ENCODE results near the gene SNRK.
A peak's percentile ranks its signal among the peaks of the same experiment; 100 is the strongest.

Gene SNRK

GRCh38 chr3:43309372-43310305 lies 23.3 kb downstream of the SNRK start:
- no peak overlapping the region for H4K8ac ChIP-seq (ENCODE audit: low read length)
- H3K14ac ChIP-seq (ENCODE audit: low read length in 2 of 2): no peak overlapping the region
- no peak overlapping the region for H2BK12ac ChIP-seq (ENCODE audit: low read length in 2 of 2)
- H2BK5ac ChIP-seq (ENCODE audit: low read depth, low read length, poor library complexity, severe bottlenecking): no peak overlapping the region
- no peak overlapping the region for H3K4me2 ChIP-seq (ENCODE audit: low read length, poor library complexity, severe bottlenecking)
- no peak overlapping the region for H3K4me3 ChIP-seq (ENCODE audit: insufficient read depth in 1 of 2, low read depth in 1 of 2, low read length in 2 of 2)
- no peak overlapping the region for H2BK120ac ChIP-seq (ENCODE audit: low read depth, low read length)
- no peak for DNase-seq
- no peak overlapping the region for H3K18ac ChIP-seq (ENCODE audit: low read depth in 1 of 2, low read length in 2 of 2)
- no peak overlapping the region for H4K91ac ChIP-seq (ENCODE audit: low read length)
- no peak overlapping the region for H3K23ac ChIP-seq (ENCODE audit: low read length in 2 of 2)
- H2BK15ac ChIP-seq (ENCODE audit: low read depth, poor library complexity, severe bottlenecking): no peak overlapping the region
- H2AFZ ChIP-seq (ENCODE audit: low read depth, low read length): no peak overlapping the region
- peaks cover 5% of the 10 kb centered on the region for H3K79me1 ChIP-seq (replicated peaks; ENCODE audit: low read length, poor library complexity, severe bottlenecking)
- H3K27me3 ChIP-seq (ENCODE audit: control insufficient read depth in 1 of 2, insufficient read depth in 1 of 2, low read length in 2 of 2): no peaks in the 10 kb centered on the region
- no peak overlapping the region for H2AK5ac ChIP-seq (ENCODE audit: low read length, severe bottlenecking)
- peaks cover 2% of the 10 kb centered on the region for H3K4me1 ChIP-seq (ENCODE audit: control insufficient read depth, insufficient read depth, low read depth, low read length)
- no peaks in the 10 kb centered on the region for H3K9me3 ChIP-seq (ENCODE audit: control insufficient read depth, low read length)
- no peak overlapping the region for H3K27ac ChIP-seq (ENCODE audit: low read length, poor library complexity, severe bottlenecking)
- no peak overlapping the region for H3K4ac ChIP-seq (ENCODE audit: low read depth in 1 of 2, low read length in 2 of 2)
- H3K36me3 ChIP-seq (ENCODE audit: control insufficient read depth in 1 of 2, insufficient read depth in 2 of 2, low read depth in 1 of 2, low read length in 2 of 2): peaks cover 0 to 34% of the 10 kb centered on the region in 2 experiments
- WGBS: 96% methylated on average over 7 of the region's 12 CpGs
- H3K9ac ChIP-seq (ENCODE audit: low read length): no peak overlapping the region

- no peak overlapping the region for H3K4me2 ChIP-seq (ENCODE audit: low read length, poor library complexity, severe bottlenecking)
- H3K36me3 ChIP-seq (ENCODE audit: control insufficient read depth in 1 of 2, insufficient read depth in 2 of 2, low read depth in 1 of 2, low read length in 2 of 2): peaks cover 0 to 12% of the 10 kb centered on the region in 2 experiments
- H3K27me3 ChIP-seq (ENCODE audit: control insufficient read depth in 1 of 2, insufficient read depth in 1 of 2, low read length in 2 of 2): no peaks in the 10 kb centered on the region
- H3K79me1 ChIP-seq (replicated peaks; ENCODE audit: low read length, poor library complexity, severe bottlenecking): peaks cover 22% of the 10 kb centered on the region
- no peak overlapping the region for H3K9ac ChIP-seq (ENCODE audit: low read length)
- H3K27ac ChIP-seq (ENCODE audit: low read length, poor library complexity, severe bottlenecking): peak overlapping the region; percentile 52
- H4K8ac ChIP-seq (ENCODE audit: low read length): no peak overlapping the region
- H2BK15ac ChIP-seq (ENCODE audit: low read depth, poor library complexity, severe bottlenecking): no peak overlapping the region
- no peak overlapping the region for H3K4ac ChIP-seq (ENCODE audit: low read depth in 1 of 2, low read length in 2 of 2)
- H3K23ac ChIP-seq (ENCODE audit: low read length in 2 of 2): no peak overlapping the region
- H3K4me3 ChIP-seq (ENCODE audit: insufficient read depth in 1 of 2, low read depth in 1 of 2, low read length in 2 of 2): no peak overlapping the region
- peak overlapping the region; percentile 8 for H2BK120ac ChIP-seq (ENCODE audit: low read depth, low read length)
- peak; percentile 27 for DNase-seq
- H2BK5ac ChIP-seq (ENCODE audit: low read depth, low read length, poor library complexity, severe bottlenecking): no peak overlapping the region
- no peaks in the 10 kb centered on the region for H3K9me3 ChIP-seq (ENCODE audit: control insufficient read depth, low read length)
- H3K4me1 ChIP-seq (ENCODE audit: control insufficient read depth, insufficient read depth, low read depth, low read length): peaks cover 4% of the 10 kb centered on the region
- H4K91ac ChIP-seq (ENCODE audit: low read length): no peak overlapping the region
- peak overlapping the region in 1 of 2 experiments; percentile 28 for H2BK12ac ChIP-seq (ENCODE audit: low read length in 2 of 2)
- H2AFZ ChIP-seq (ENCODE audit: low read depth, low read length): no peak overlapping the region
- peak overlapping the region in 1 of 2 experiments; percentile 78 for H3K18ac ChIP-seq (ENCODE audit: low read depth in 1 of 2, low read length in 2 of 2)
- no peak overlapping the region for H3K14ac ChIP-seq (ENCODE audit: low read length in 2 of 2)
- WGBS: 72% methylated on average over 3 of the region's 4 CpGs
- peak overlapping the region; percentile 7 for H2AK5ac ChIP-seq (ENCODE audit: low read length, severe bottlenecking)
These were observed 30.6 kb downstream of the SNRK start for GRCh38 chr3:43316783-43317460.

GRCh38 chr3:43317461-43318316 lies 31.3 kb downstream of the SNRK start:
- Histone ChIP-seq H3K4ac (ENCODE audit: low read depth in 1 of 2, low read length in 2 of 2) (peak overlapping the region; percentile 73 to 75), H3K18ac (ENCODE audit: low read depth in 1 of 2, low read length in 2 of 2) (peak overlapping the region; percentile 85 to 91), H3K4me3 (ENCODE audit: insufficient read depth in 1 of 2, low read depth in 1 of 2, low read length in 2 of 2) (no peak overlapping the region), H3K4me2 (ENCODE audit: low read length, poor library complexity, severe bottlenecking) (no peak overlapping the region), H3K36me3 (ENCODE audit: control insufficient read depth in 1 of 2, insufficient read depth in 2 of 2, low read depth in 1 of 2, low read length in 2 of 2) (peaks cover 0 to 5% of the 10 kb centered on the region in 2 experiments), H3K4me1 (ENCODE audit: control insufficient read depth, insufficient read depth, low read depth, low read length) (peaks cover 4% of the 10 kb centered on the region), H3K27ac (ENCODE audit: low read length, poor library complexity, severe bottlenecking) (peak overlapping the region; percentile 33), H2BK12ac (ENCODE audit: low read length in 2 of 2) (peak overlapping the region; percentile 63 to 88), H3K27me3 (ENCODE audit: control insufficient read depth in 1 of 2, insufficient read depth in 1 of 2, low read length in 2 of 2) (no peaks in the 10 kb centered on the region), H3K23ac (ENCODE audit: low read length in 2 of 2) (no peak overlapping the region), H2BK15ac (ENCODE audit: low read depth, poor library complexity, severe bottlenecking) (peak overlapping the region; percentile 96), H4K8ac (ENCODE audit: low read length) (peak overlapping the region; percentile 91), H4K91ac (ENCODE audit: low read length) (peak overlapping the region; percentile 95), H3K79me1 (replicated peaks; ENCODE audit: low read length, poor library complexity, severe bottlenecking) (peaks cover 23% of the 10 kb centered on the region), H2BK120ac (ENCODE audit: low read depth, low read length) (peak overlapping the region; percentile 90), H2BK5ac (ENCODE audit: low read depth, low read length, poor library complexity, severe bottlenecking) (no peak overlapping the region), H3K9ac (ENCODE audit: low read length) (no peak overlapping the region), H2AFZ (ENCODE audit: low read depth, low read length) (no peak overlapping the region), H3K14ac (ENCODE audit: low read length in 2 of 2) (peak overlapping the region in 1 of 2 experiments; percentile 84), H3K9me3 (ENCODE audit: control insufficient read depth, low read length) (no peaks in the 10 kb centered on the region), H2AK5ac (ENCODE audit: low read length, severe bottlenecking) (peak overlapping the region; percentile 45)
- WGBS: 51% methylated on average over 7 of the region's 8 CpGs
- DNase-seq: peak; percentile 82

Data from mesenchymal stem cell (in vitro differentiated cells and primary cell).